K562 (cell line): ENCODE measurements around the gene ZFP36. TPM values are rescaled to one million over a fixed set of nuclear protein-coding genes. Genes with fewer than 3 reads are reported as not detected.

Source experiments
- ETV1 ChIP-seq: fragments of 450-650 bp; conservative IDR thresholded peaks from 2 replicates; pipeline ENCODE4 v1.6.1; 2016; ENCODE audit warnings: missing genetic modification characterization, control low read depth, low read depth, missing compliant biosample characterization
- FOXJ3 ChIP-seq: sonication (generic); formaldehyde crosslinking; IDR thresholded peaks from 2 replicates; pipeline ENCODE4 v1.4.0; 2020; ENCODE audit warnings: mild to moderate bottlenecking, missing genetic modification reagents
- FOXM1 ChIP-seq, 2 experiments: fragments of 450-650 bp in 1 of 2; sonication (generic) in 1 of 2; formaldehyde crosslinking in 1 of 2; IDR thresholded peaks; 2 replicates each; pipeline versions ENCODE4 v1.6.1 to v1.9.0; 2017 to 2022; ENCODE audit warnings: low read depth in 2 of 2, mild to moderate bottlenecking in 2 of 2, missing genetic modification reagents in 1 of 2, moderate library complexity in 1 of 2
- GTF2E2 ChIP-seq: fragments of 200-800 bp; sonication (Bioruptor generic); IDR thresholded peaks from 2 replicates; pipeline ENCODE4 v1.6.1; 2016; ENCODE audit warnings: missing genetic modification characterization, missing compliant biosample characterization
- JUND ChIP-seq, 2 experiments: IDR thresholded peaks; 2 replicates in 1 of 2; 3 replicates in 1 of 2; pipeline ENCODE4 v1.6.1; 2011; ENCODE audit warnings: borderline replicate concordance in 2 of 2, low read depth in 2 of 2, low read length in 2 of 2, improper control_type of control experiment in 1 of 2, missing biosample characterization in 1 of 2, missing genetic modification characterization in 1 of 2, missing genetic modification reagents in 1 of 2
- KAT7 ChIP-seq: sonication (generic); formaldehyde crosslinking; IDR thresholded peaks from 2 replicates; pipeline ENCODE4 v1.8.0; 2022; ENCODE audit warnings: missing genetic modification reagents, mild to moderate bottlenecking, borderline replicate concordance
- KDM4B ChIP-seq, 2 experiments: fragments of 450-650 bp in 1 of 2; sonication (generic) in 1 of 2; IDR thresholded peaks; 2 replicates each; pipeline ENCODE4 v1.6.1; 2016 to 2017; ENCODE audit warnings: borderline replicate concordance in 2 of 2, antibody characterized with exemption in 1 of 2, low read depth in 1 of 2, mild to moderate bottlenecking in 1 of 2
- NFIX ChIP-seq: fragments of 250-450 bp; sonication (Bioruptor Pico); IDR thresholded peaks from 2 replicates; pipeline ENCODE4 v1.4.0; 2020; ENCODE audit warnings: low read depth, mild to moderate bottlenecking, moderate library complexity
- PHF8 ChIP-seq: fragments of 200-600 bp; sonication (generic); IDR thresholded peaks from 2 replicates; pipeline ENCODE4 v1.6.1; 2012; ENCODE audit warnings: mixed run types, mild to moderate bottlenecking, inconsistent platforms, low read length, moderate library complexity, borderline replicate concordance
- POU5F1 ChIP-seq: fragments of 150-350 bp; IDR thresholded peaks from 2 replicates; pipeline ENCODE4 v1.6.1; 2014; ENCODE audit warnings: borderline replicate concordance, low read length, low read depth, mild to moderate bottlenecking; ENCODE audit not compliant: partially characterized antibody
- PPARD ChIP-seq: fragments of 250-450 bp; sonication (Bioruptor Pico); IDR thresholded peaks from 2 replicates; pipeline ENCODE4 v1.8.0; 2022; ENCODE audit warnings: inconsistent platforms, mild to moderate bottlenecking, moderate library complexity
- RFX5 ChIP-seq: IDR thresholded peaks from 2 replicates; pipeline ENCODE4 v1.6.1; 2011; ENCODE audit warnings: low read depth, mild to moderate bottlenecking, improper control_type of control experiment, low read length
- SMC3 ChIP-seq: conservative IDR thresholded peaks from 2 replicates; pipeline ENCODE4 v1.6.1; 2011; ENCODE audit warnings: low read depth, low read length, improper control_type of control experiment; ENCODE audit not compliant: insufficient read depth
- SP1 ChIP-seq: sonication (generic); formaldehyde crosslinking; IDR thresholded peaks from 2 replicates; pipeline ENCODE4 v1.8.1; 2022; ENCODE audit warnings: mild to moderate bottlenecking, missing genetic modification reagents
- TEAD2 ChIP-seq: fragments of 450-650 bp; IDR thresholded peaks from 2 replicates; pipeline ENCODE4 v1.6.1; 2016; ENCODE audit warnings: missing genetic modification characterization, control low read depth, missing compliant biosample characterization
- ZC3H4 ChIP-seq: sonication (generic); formaldehyde crosslinking; IDR thresholded peaks from 2 replicates; pipeline ENCODE4 v1.9.0; 2021; ENCODE audit warnings: missing genetic modification reagents, borderline replicate concordance
- ZNF134 ChIP-seq: fragments of 250-450 bp; sonication (Bioruptor Pico); conservative IDR thresholded peaks from 2 replicates; pipeline ENCODE4 v1.4.0; 2020
- ZNF274 ChIP-seq: IDR thresholded peaks from 2 replicates; pipeline ENCODE4 v1.6.1; 2011; ENCODE audit warnings: low read depth, mild to moderate bottlenecking, low read length, moderate library complexity, borderline replicate concordance
- ZNF507 ChIP-seq: conservative IDR thresholded peaks from 2 replicates; pipeline ENCODE4 v1.6.1; 2017; ENCODE audit warnings: missing genetic modification characterization, missing compliant biosample characterization
- ZNF778 ChIP-seq: fragments of 450-650 bp; formaldehyde crosslinking; IDR thresholded peaks from 2 replicates; pipeline ENCODE4 v1.4.0; 2020; ENCODE audit warnings: mild to moderate bottlenecking, moderate library complexity
- polyA plus RNA-seq, 8 experiments: library from polyadenylated mRNA; depleted of rRNA in 4 of 8; stranded (reverse) in 5 of 8; unstranded in 3 of 8; fragments of >200 nt; fragmentation: Nextera tagmentation in 2 of 8; fragmentation: Illumina TruSeq in 1 of 8; extraction: Ambion mirVana in 2 of 8; extraction: Trizol in 1 of 8; gene quantifications; 2 replicates each; pipeline versions ENCODE4 v1.2.1 to v1.2.3, GENCODE V29; 2011 to 2014; ENCODE audit warnings: inconsistent platforms in 1 of 8, missing spikeins in 1 of 8
- total RNA-seq, 7 experiments: library from RNA; depleted of rRNA in 6 of 7; stranded (reverse); fragments of >200 nt in 6 of 7; fragmentation: Illumina TruSeq in 2 of 7; extraction: Trizol in 2 of 7; gene quantifications; 2 replicates each; pipeline versions ENCODE4 v1.2.1 to v1.2.3, GENCODE V29; 2011 to 2021; ENCODE audit warnings: low replicate concordance in 1 of 7
- TF ChIP-seq, protein P1 (sequence below): fragments of 450-650 bp; IDR thresholded peaks from one replicate; pipeline ENCODE4 v1.6.1; 2018; ENCODE audit warnings: mild to moderate bottlenecking, moderate library complexity; ENCODE audit not compliant: partially characterized antibody
- TF ChIP-seq, protein P2 (sequence below), 3 experiments: fragments of 200-800 bp in 1 of 3; fragments of 250-450 bp in 1 of 3; fragments of 450-650 bp in 1 of 3; sonication (Bioruptor Pico) in 1 of 3; sonication (Bioruptor generic) in 1 of 3; formaldehyde crosslinking in 1 of 3; IDR thresholded peaks; 2 replicates each; pipeline versions ENCODE4 v1.6.1 to v1.8.0; 2016 to 2022; ENCODE audit warnings: mild to moderate bottlenecking in 2 of 3, missing genetic modification characterization in 2 of 3, missing compliant biosample characterization in 1 of 3, moderate library complexity in 1 of 3

The ZFP36 gene
- total and polyA plus RNA-seq, 9 of the 15 experiments (the other 6 are each of a cell fraction or from before 2014, with no cell fraction given), result 1.0 to 20.1 (median 3.5) TPM

DNA sequence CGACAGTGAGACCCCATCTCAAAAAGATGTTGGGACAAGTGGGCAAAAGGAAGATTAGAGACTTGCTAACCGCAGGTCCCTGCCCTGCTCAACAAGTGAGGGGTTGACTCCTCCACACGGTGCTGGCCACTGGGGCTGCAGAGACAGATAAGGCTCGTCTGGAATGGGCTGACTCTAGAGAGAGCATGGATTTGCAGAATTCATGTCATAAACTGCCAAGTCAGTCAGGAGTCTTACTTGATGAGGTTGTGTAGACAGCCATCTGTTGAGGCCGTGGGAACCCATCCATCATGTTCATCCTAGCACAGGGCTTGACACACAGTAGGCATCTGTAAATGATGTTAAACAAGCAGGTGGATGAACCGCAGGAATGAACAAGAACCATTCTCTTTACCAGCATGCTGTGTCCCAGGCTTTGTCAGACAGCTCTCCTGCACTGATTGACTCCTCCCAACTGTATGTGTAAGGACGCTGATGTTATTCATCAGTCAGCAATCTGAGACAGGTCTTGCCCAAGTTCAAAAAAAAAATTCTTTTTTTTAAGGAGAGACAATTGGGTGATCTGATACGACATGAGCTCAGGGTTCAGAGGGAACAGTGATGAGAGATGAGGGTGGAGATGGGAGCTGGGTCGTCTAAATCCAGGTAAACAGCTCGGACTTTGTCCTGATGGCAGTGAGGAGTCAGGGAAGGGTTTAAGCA, 24.6 kb upstream of the ZFP36 start (continued):
- TF ChIP-seq ZNF778 (CRISPR knock-in tag) (no peak), ZNF134 (CRISPR knock-in tag) (peak; percentile 60), KAT7 (CRISPR knock-in tag) (no peak), FOXM1 (IDR thresholded peaks at IDR 0.05; ENCODE audit: low read depth) (peak; percentile 58), FOXM1 (CRISPR knock-in tag; IDR thresholded peaks at IDR 0.05; ENCODE audit: low read depth) (no peak), PHF8 (no peak), NFIX (CRISPR knock-in tag) (no peak), SMC3 (no peak), KDM4B (IDR thresholded peaks at IDR 0.05; ENCODE audit: borderline replicate concordance in 2 of 2, low read depth in 1 of 2) (no peak), PPARD (CRISPR knock-in tag) (no peak), TEAD2 (no peak), ETV1 (tag) (no peak), FOXJ3 (CRISPR knock-in tag) (no peak), ZC3H4 (CRISPR knock-in tag) (no peak), ZNF507 (tag) (no peak), RFX5 (no peak), JUND (IDR thresholded peaks at IDR 0.05; ENCODE audit: borderline replicate concordance, low read depth, low read length) (peak; percentile 52; the same call in 1 of the 2 replicates), JUND (tag; IDR thresholded peaks at IDR 0.05; ENCODE audit: borderline replicate concordance, low read depth, low read length) (peak; percentile 54; the same call in 1 of the 3 replicates), SP1 (0 out of 2 replicates have a peak, but pooled peaks have one; percentile 44), ZNF274 (no peak), POU5F1 (no peak), GTF2E2 (tag) (no peak)
- TF ChIP-seq, protein P1, sequence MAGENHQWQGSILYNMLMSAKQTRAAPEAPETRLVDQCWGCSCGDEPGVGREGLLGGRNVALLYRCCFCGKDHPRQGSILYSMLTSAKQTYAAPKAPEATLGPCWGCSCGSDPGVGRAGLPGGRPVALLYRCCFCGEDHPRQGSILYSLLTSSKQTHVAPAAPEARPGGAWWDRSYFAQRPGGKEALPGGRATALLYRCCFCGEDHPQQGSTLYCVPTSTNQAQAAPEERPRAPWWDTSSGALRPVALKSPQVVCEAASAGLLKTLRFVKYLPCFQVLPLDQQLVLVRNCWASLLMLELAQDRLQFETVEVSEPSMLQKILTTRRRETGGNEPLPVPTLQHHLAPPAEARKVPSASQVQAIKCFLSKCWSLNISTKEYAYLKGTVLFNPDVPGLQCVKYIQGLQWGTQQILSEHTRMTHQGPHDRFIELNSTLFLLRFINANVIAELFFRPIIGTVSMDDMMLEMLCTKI, result no peak
- TF ChIP-seq, protein P2, sequence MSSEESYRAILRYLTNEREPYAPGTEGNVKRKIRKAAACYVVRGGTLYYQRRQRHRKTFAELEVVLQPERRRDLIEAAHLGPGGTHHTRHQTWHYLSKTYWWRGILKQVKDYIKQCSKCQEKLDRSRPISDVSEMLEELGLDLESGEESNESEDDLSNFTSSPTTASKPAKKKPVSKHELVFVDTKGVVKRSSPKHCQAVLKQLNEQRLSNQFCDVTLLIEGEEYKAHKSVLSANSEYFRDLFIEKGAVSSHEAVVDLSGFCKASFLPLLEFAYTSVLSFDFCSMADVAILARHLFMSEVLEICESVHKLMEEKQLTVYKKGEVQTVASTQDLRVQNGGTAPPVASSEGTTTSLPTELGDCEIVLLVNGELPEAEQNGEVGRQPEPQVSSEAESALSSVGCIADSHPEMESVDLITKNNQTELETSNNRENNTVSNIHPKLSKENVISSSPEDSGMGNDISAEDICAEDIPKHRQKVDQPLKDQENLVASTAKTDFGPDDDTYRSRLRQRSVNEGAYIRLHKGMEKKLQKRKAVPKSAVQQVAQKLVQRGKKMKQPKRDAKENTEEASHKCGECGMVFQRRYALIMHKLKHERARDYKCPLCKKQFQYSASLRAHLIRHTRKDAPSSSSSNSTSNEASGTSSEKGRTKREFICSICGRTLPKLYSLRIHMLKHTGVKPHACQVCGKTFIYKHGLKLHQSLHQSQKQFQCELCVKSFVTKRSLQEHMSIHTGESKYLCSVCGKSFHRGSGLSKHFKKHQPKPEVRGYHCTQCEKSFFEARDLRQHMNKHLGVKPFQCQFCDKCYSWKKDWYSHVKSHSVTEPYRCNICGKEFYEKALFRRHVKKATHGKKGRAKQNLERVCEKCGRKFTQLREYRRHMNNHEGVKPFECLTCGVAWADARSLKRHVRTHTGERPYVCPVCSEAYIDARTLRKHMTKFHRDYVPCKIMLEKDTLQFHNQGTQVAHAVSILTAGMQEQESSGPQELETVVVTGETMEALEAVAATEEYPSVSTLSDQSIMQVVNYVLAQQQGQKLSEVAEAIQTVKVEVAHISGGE (CRISPR knock-in tag; IDR thresholded peaks at IDR 0.05), result peak in 1 of 3 experiments; percentile 62; a peak in 2 of 6 replicates
